Measurements from ENCODE around the gene GPX7.

DNA sequence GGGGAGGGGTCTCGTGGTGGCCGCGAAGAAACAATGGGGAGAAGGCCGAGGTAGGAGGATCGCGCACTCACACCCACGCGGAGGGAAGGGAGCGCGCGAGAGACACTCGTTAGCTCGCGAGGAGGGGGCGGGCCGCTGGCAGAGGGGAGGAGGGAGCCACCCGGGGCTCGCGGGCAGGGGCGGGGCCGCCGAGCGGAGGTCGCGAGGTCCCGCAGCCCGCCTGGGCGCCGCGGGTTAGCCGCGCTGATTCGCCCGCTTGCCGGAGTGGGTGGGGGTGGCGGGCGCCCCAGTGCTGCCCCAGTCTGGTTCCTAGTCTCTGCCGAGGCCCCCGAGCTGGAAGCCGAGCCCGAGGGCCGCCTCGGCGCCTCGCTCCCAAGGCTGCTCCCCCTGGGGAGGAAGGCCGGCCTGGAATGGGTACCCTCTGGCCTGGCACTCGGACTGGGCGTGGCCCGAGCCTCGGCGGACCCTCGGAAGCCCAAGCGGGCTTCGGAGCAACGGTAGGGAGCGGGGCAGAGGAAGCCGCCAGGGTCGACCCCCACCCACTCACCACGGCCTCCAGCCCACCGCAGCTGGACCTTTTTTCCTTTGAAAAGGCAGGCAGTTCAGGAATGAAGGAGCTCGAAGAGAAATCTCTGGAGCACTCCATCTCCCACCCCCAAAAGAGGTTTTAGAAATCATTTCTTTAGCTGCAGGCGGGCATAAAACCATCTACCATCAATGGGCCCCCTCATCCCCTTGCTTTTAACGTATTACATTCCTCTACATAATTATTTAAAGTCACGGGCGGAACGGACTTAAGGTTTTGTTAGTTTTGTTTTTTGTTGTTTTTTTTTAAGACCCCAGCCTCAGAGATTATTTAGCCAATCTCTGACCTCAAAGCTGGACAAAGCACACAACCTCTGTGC, 48.6 kb upstream of the GPX7 start:
- TF ChIP-seq, protein P1, sequence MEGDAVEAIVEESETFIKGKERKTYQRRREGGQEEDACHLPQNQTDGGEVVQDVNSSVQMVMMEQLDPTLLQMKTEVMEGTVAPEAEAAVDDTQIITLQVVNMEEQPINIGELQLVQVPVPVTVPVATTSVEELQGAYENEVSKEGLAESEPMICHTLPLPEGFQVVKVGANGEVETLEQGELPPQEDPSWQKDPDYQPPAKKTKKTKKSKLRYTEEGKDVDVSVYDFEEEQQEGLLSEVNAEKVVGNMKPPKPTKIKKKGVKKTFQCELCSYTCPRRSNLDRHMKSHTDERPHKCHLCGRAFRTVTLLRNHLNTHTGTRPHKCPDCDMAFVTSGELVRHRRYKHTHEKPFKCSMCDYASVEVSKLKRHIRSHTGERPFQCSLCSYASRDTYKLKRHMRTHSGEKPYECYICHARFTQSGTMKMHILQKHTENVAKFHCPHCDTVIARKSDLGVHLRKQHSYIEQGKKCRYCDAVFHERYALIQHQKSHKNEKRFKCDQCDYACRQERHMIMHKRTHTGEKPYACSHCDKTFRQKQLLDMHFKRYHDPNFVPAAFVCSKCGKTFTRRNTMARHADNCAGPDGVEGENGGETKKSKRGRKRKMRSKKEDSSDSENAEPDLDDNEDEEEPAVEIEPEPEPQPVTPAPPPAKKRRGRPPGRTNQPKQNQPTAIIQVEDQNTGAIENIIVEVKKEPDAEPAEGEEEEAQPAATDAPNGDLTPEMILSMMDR (conservative IDR thresholded peaks at IDR 0.05; ENCODE audit: low read depth, low read length) = no peak
- TF ChIP-seq, protein P2, sequence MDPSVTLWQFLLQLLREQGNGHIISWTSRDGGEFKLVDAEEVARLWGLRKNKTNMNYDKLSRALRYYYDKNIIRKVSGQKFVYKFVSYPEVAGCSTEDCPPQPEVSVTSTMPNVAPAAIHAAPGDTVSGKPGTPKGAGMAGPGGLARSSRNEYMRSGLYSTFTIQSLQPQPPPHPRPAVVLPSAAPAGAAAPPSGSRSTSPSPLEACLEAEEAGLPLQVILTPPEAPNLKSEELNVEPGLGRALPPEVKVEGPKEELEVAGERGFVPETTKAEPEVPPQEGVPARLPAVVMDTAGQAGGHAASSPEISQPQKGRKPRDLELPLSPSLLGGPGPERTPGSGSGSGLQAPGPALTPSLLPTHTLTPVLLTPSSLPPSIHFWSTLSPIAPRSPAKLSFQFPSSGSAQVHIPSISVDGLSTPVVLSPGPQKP (IDR thresholded peaks at IDR 0.05; ENCODE audit: borderline replicate concordance, low read depth, low read length) = no peak
- no peak for TF ChIP-seq CEBPB (IDR thresholded peaks at IDR 0.05; ENCODE audit: low read depth, low read length)
